GM23248 (cell line): Measurements from ENCODE around the gene SH3GL1.

Experiments
- EZH2 ChIP-seq: fragments of 200-600 bp; sonication (generic); IDR thresholded peaks from 2 replicates; pipeline ENCODE4 v1.6.1; 2018; ENCODE audit warnings: antibody characterized with exemption, mild to moderate bottlenecking; ENCODE audit not compliant: insufficient read depth, poor library complexity, severe bottlenecking
- EZH2phosphoT487 ChIP-seq: fragments of 200-600 bp; sonication (generic); IDR thresholded peaks from 2 replicates; pipeline ENCODE4 v1.6.1; 2018; ENCODE audit warnings: antibody characterized with exemption, moderate library complexity, mild to moderate bottlenecking, low read depth; ENCODE audit not compliant: insufficient read depth

DNA sequence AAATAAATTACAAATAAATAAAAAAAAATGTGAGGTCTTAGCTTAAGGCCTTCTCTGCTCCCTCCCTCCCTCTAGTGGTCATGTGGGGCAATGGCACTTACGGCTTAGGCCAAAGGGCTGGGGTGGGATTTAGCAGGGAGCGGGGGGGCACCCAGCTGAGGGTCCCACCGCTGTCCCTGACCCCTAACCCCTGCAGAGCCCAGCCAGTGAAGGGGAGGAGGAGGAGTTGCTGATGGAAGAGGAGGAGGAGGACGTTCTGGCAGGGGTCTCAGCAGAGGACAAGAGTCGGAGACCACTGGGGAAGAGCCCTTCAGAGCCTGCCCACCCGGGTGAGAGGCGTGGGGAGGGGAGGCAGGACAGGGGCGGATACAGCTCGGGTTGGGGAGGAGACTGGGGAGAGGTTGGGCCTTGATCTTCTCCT lies 47.6 kb downstream of the SH3GL1 start:
- no peak for TF ChIP-seq EZH2
- TF ChIP-seq EZH2phosphoT487, result no peak
